SK-N-MC (cell line): ENCODE data around the gene RPP38.

Experiments used
- EZH2 ChIP-seq: fragments of 200-600 bp; sonication (generic); IDR thresholded peaks from one replicate; pipeline ENCODE4 v1.6.1; 2017; ENCODE audit warnings: antibody characterized with exemption
- FOXP2 ChIP-seq: optimal IDR thresholded peaks from 2 replicates; pipeline ENCODE3; 2011; ENCODE audit warnings: mild to moderate bottlenecking, moderate library complexity; ENCODE audit not compliant: insufficient read depth; ENCODE audit errors: extremely low read length, control extremely low read depth
- POLR2AphosphoS5 ChIP-seq: IDR thresholded peaks from 2 replicates; pipeline ENCODE4 v1.6.1; 2012; ENCODE audit warnings: mild to moderate bottlenecking, low read depth, low read length, borderline replicate concordance

DNA sequence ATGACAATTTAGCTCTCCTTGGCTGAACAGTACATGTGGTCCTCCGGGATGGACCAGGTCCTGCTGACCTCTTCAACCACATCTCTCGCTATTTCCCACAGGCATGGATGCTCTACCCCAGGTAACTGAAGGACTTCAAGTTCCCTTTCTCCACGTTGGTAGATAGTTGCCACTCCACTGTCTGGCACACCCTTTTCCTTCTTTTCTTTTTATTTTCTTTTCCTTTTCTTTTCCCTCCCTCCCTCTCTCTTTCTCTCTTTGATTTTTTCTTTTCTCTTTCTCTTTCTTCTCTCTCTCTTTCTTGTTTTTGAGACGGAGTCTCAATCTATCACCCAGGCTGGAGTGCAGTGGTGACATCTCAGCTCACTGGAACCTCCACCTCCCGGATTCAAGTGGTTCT, 5.7 kb upstream of the RPP38 start:
- TF ChIP-seq EZH2 (no peak), POLR2AphosphoS5 (no peak), FOXP2 (no peak)
